GM12878 (cell line): Measurements from ENCODE around the gene RAPGEF1. TPM values are rescaled to one million over a fixed set of nuclear protein-coding genes. Genes with fewer than 3 reads are reported as not detected.

Experiments used
- ATAC-seq: fragments of 200-7000 bp; cut with Tn5 transposase; 3 replicates; pipeline ENCODE4 v1.9.1; 2020; ENCODE audit warnings: mild to moderate bottlenecking, moderate library complexity
- BruUV-seq: library from RNA; stranded (reverse); fragments of 400-500 nt; replicated peaks from 2 replicates; lab custom pipeline; 2021; lab: Mats Ljungman, UMichigan
- CTCF ChIA-PET: fragments of 300-600 bp; sonication (Branson Sonifier 250); formaldehyde crosslinking; extraction: SDS; loops from one replicate; lab custom pipeline; 2021; ENCODE audit warnings: inconsistent platforms; lab: Yijun Ruan, JAX
- POLR2A ChIA-PET: fragments of 350-600 bp; formaldehyde crosslinking; extraction: SDS; loops from one replicate; lab custom pipeline; 2021; ENCODE audit warnings: inconsistent platforms; lab: Charles Lee
- RAD21 ChIA-PET: fragments of 300-600 bp; sonication (Branson Sonifier 250); formaldehyde crosslinking; loops from one replicate; lab custom pipeline; 2023; ENCODE audit warnings: antibody characterized with exemption; ENCODE audit not compliant: unreplicated experiment; lab: Charles Lee
- SMC1A ChIA-PET: fragments of 300-600 bp; sonication (Branson Sonifier 250); formaldehyde crosslinking; loops from one replicate; lab custom pipeline; 2023; ENCODE audit not compliant: unreplicated experiment, uncharacterized antibody; lab: Charles Lee
- DNase-seq: peaks from one replicate; pipeline ENCODE4 v3.0.0-alpha.2; 2011; ENCODE audit warnings: low read depth, low spot score
- FAIRE-seq: peaks from 3 replicates; lab custom pipeline; 2011; peaks lifted over from hg19 to GRCh38; lab: Jason Lieb, UNC
- H2AFZ ChIP-seq: 2 replicates; pipeline ENCODE4 v1.6.0; 2011; ENCODE audit warnings: low read depth, low read length, control low read depth; ENCODE audit not compliant: control insufficient read depth
- H3K27ac ChIP-seq: 2 replicates; pipeline ENCODE4 v1.5.1; 2011; ENCODE audit warnings: control low read depth; ENCODE audit not compliant: control insufficient read depth, insufficient read depth
- H3K27me3 ChIP-seq, 2 experiments: replicated peaks in 1 of 2; 2 replicates each; pipeline versions ENCODE4 v1.6.0 to v1.6.1; 2011; ENCODE audit warnings: low read length in 1 of 2; ENCODE audit not compliant: control insufficient read depth in 2 of 2, insufficient read depth in 2 of 2
- H3K36me3 ChIP-seq, 2 experiments: 2 replicates each; pipeline ENCODE4 v1.5.1; 2011; ENCODE audit warnings: low read length in 1 of 2; ENCODE audit not compliant: control insufficient read depth in 2 of 2, insufficient read depth in 2 of 2
- H3K4me1 ChIP-seq: 2 replicates; pipeline ENCODE4 v1.6.1; 2011; ENCODE audit warnings: mild to moderate bottlenecking, low read length, moderate library complexity, mixed read lengths; ENCODE audit not compliant: control insufficient read depth, insufficient read depth
- H3K4me2 ChIP-seq: 2 replicates; pipeline ENCODE4 v1.6.0; 2011; ENCODE audit warnings: control low read depth; ENCODE audit not compliant: control insufficient read depth, insufficient read depth
- H3K4me3 ChIP-seq: fragments of 200-600 bp; sonication (generic); 2 replicates; pipeline ENCODE4 v1.5.1; 2016
- H3K79me2 ChIP-seq: 2 replicates; pipeline ENCODE4 v1.6.0; 2011; ENCODE audit warnings: low read length; ENCODE audit not compliant: control insufficient read depth, insufficient read depth
- H3K9ac ChIP-seq: 2 replicates; pipeline ENCODE4 v1.8.0; 2011; ENCODE audit warnings: low read length, control low read depth, mixed read lengths; ENCODE audit not compliant: control insufficient read depth, insufficient read depth
- H3K9me3 ChIP-seq: replicated peaks from 3 replicates; pipeline ENCODE4 v1.5.1; 2011; ENCODE audit warnings: mild to moderate bottlenecking, low read length; ENCODE audit not compliant: control insufficient read depth, insufficient read depth
- H4K20me1 ChIP-seq: 2 replicates; pipeline ENCODE4 v1.6.0; 2011; ENCODE audit not compliant: control insufficient read depth, insufficient read depth
- ATF7 ChIP-seq: fragments of 450-650 bp; IDR thresholded peaks from 2 replicates; pipeline ENCODE4 v1.6.1; 2016; ENCODE audit warnings: low read depth, mild to moderate bottlenecking
- BRCA1 ChIP-seq: IDR thresholded peaks from 2 replicates; pipeline ENCODE4 v1.6.1; 2011; ENCODE audit warnings: low read depth, low read length, improper control_type of control experiment
- CBX5 ChIP-seq: sonication (generic); IDR thresholded peaks from 2 replicates; pipeline ENCODE4 v1.6.1; 2016; ENCODE audit warnings: low read depth, moderate library complexity, mild to moderate bottlenecking, inconsistent platforms
- CEBPB ChIP-seq, 2 experiments: fragments of 150-350 bp in 1 of 2; IDR thresholded peaks; 2 replicates each; pipeline ENCODE4 v1.6.1; 2012 to 2014; ENCODE audit warnings: low read depth in 2 of 2, low read length in 2 of 2, borderline replicate concordance in 1 of 2, inconsistent platforms in 1 of 2
- CHD1 ChIP-seq: IDR thresholded peaks from 2 replicates; pipeline ENCODE4 v1.6.1; 2012; ENCODE audit warnings: low read depth, low read length, improper control_type of control experiment
- FOXM1 ChIP-seq: IDR thresholded peaks from 2 replicates; pipeline ENCODE4 v1.6.1; 2012; ENCODE audit warnings: low read depth, mild to moderate bottlenecking, inconsistent platforms, low read length, moderate library complexity
- GATAD2B ChIP-seq: fragments of 450-650 bp; conservative IDR thresholded peaks from 2 replicates; pipeline ENCODE4 v1.6.1; 2017; ENCODE audit warnings: low read depth, mild to moderate bottlenecking, moderate library complexity
- JUND ChIP-seq: IDR thresholded peaks from 2 replicates; pipeline ENCODE4 v1.6.1; 2012; ENCODE audit warnings: low read depth, mild to moderate bottlenecking, low read length, improper control_type of control experiment, moderate library complexity
- NR2F1 ChIP-seq: fragments of 450-650 bp; conservative IDR thresholded peaks from 2 replicates; pipeline ENCODE4 v1.6.1; 2017; ENCODE audit warnings: mild to moderate bottlenecking
- POU2F2 ChIP-seq: IDR thresholded peaks from 3 replicates; pipeline ENCODE4 v1.6.1; 2011; ENCODE audit warnings: low read depth, mild to moderate bottlenecking, low read length, borderline replicate concordance
- SUPT20H ChIP-seq: IDR thresholded peaks from 2 replicates; pipeline ENCODE4 v1.6.1; 2011; ENCODE audit warnings: low read depth, mild to moderate bottlenecking, low read length, moderate library complexity, borderline replicate concordance; ENCODE audit not compliant: control insufficient read depth
- WGBS: methylation state at CpG from one replicate; pipeline ENCODE4 v1.1.6; 2016; ENCODE audit warnings: low lambda C conversion rate; ENCODE audit not compliant: insufficient replicate concordance, insufficient coverage; ENCODE audit errors: missing lambda C conversion rate; 5-methylcytosine and 5-hydroxymethylcytosine counted together
- in situ Hi-C: fragments of 300-500 bp; cut with MboI; formaldehyde crosslinking; loops from 9 replicates; pipeline ENCODE4 v1.14.3; 2018; ENCODE audit warnings: mixed read lengths
- intact Hi-C: fragments of 100-400 bp; cut with micrococcal nuclease; formaldehyde crosslinking; loops from one replicate; pipeline ENCODE4 v1.14.2; 2022; ENCODE audit not compliant: unreplicated experiment
- polyA plus RNA-seq, 11 experiments: library from polyadenylated mRNA; depleted of rRNA in 4 of 11; unstranded in 6 of 11; stranded (reverse) in 5 of 11; fragments of >200 nt; fragmentation: Nextera tagmentation in 4 of 11; fragmentation: Illumina TruSeq in 1 of 11; extraction: Ambion mirVana in 4 of 11; extraction: Trizol in 1 of 11; gene quantifications; 1 replicate in 1 of 11; 2 replicates in 10 of 11; pipeline versions ENCODE4 v1.2.1 to v1.2.3, GENCODE V29; 2011 to 2016; ENCODE audit warnings: inconsistent platforms in 2 of 11, missing spikeins in 2 of 11, low read depth in 1 of 11
- total RNA-seq, 4 experiments: library from RNA; depleted of rRNA in 3 of 4; stranded (reverse); fragments of >200 nt in 3 of 4; fragmentation: Illumina TruSeq in 1 of 4; extraction: Trizol in 1 of 4; gene quantifications; 2 replicates each; pipeline versions ENCODE4 v1.2.1 to v1.2.3, GENCODE V29; 2013 to 2021
- TF ChIP-seq, protein P1 (sequence below): fragments of 450-650 bp; IDR thresholded peaks from 2 replicates; pipeline ENCODE4 v1.6.1; 2014; ENCODE audit warnings: mild to moderate bottlenecking
- TF ChIP-seq, protein P2 (sequence below): fragments of 450-650 bp; IDR thresholded peaks from 2 replicates; pipeline ENCODE4 v1.6.1; 2017; ENCODE audit warnings: antibody characterized with exemption, mild to moderate bottlenecking, moderate library complexity
- TF ChIP-seq, protein P3 (sequence below): fragments of 450-650 bp; IDR thresholded peaks from 2 replicates; pipeline ENCODE4 v1.6.1; 2017; ENCODE audit warnings: mild to moderate bottlenecking, moderate library complexity
- TF ChIP-seq, protein P4 (sequence below): IDR thresholded peaks from 2 replicates; pipeline ENCODE4 v1.6.1; 2012; ENCODE audit warnings: low read depth, low read length, improper control_type of control experiment

RAPGEF1 gene
- total and polyA plus RNA-seq, 10 of the 15 experiments (the other 5 are each of a cell fraction or from before 2014, with no cell fraction given), result 0.42 to 113 (median 45.9) TPM

DNA sequence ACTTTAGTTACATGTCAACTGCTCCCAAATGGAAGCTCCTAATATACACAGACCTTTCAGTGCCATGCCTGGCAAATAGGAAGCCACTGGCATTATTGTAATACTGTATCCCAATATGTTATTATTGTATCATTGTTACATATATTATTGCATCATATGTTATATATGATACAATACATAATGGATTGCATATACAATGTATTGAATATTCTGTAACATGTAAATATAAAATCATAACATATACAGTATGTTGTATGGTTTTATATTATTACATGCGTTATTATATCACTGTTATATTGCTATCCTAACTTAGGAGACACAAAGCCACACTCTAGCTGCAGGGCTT lies 38.5 kb downstream of the RAPGEF1 start:
- no peak overlapping the region for H2AFZ ChIP-seq
- no peak overlapping the region for H3K4me2 ChIP-seq
- peaks cover 6 to 12% of the 10 kb centered on the region in 2 experiments; a peak in 3 of 4 replicates for H3K36me3 ChIP-seq
- WGBS, result 100% methylated on average over 1 of the region's 1 CpG
- FAIRE-seq (no peak), ATAC-seq (no peak), DNase-seq (no peak)
- no TSS peak for BruUV-seq
- ChIA-PET RAD21 (interaction anchor here (0.6 to 1.4 kb wide), 5 partner anchors 9 to 484 kb away, joined by 3 to 4 read pairs (median 3); no protein-coding TSS in a partner anchor), CTCF (interaction anchor here (1.5 kb wide), 1 partner anchor 9 kb away, joined by 4 read pairs; no protein-coding TSS in a partner anchor), POLR2A (interaction anchor here (1.7 to 17.2 kb wide), 2 partner anchors 24 to 30 kb away, joined by 7 to 291 read pairs; partner anchors contain the start of gene RAPGEF1), SMC1A (interaction anchor here (1.5 to 11.5 kb wide), 3 partner anchors 23 to 34 kb away, joined by 4 to 416 read pairs (median 109); no protein-coding TSS in a partner anchor)
- H3K9ac ChIP-seq, result no peak overlapping the region
- H4K20me1 ChIP-seq, result no peaks in the 10 kb centered on the region; the same call in 1 of the 2 replicates
- H3K4me3 ChIP-seq, result no peak overlapping the region
- no peaks in the 10 kb centered on the region for H3K9me3 ChIP-seq
- H3K27me3 ChIP-seq, result no peaks in the 10 kb centered on the region
- in situ Hi-C loops (loop anchor here (25.0 kb wide), 1 partner anchor 1664 kb away; the partner anchor contains the start of gene FNBP1), intact Hi-C loops (loop anchor here (5.0 kb wide), 1 partner anchor 36 kb away; no protein-coding TSS in a partner anchor)
- H3K4me1 ChIP-seq, result peaks cover 43% of the 10 kb centered on the region
- H3K27ac ChIP-seq, result no peak overlapping the region
- H3K79me2 ChIP-seq, result peaks cover 97% of the 10 kb centered on the region
- TF ChIP-seq, protein P1, sequence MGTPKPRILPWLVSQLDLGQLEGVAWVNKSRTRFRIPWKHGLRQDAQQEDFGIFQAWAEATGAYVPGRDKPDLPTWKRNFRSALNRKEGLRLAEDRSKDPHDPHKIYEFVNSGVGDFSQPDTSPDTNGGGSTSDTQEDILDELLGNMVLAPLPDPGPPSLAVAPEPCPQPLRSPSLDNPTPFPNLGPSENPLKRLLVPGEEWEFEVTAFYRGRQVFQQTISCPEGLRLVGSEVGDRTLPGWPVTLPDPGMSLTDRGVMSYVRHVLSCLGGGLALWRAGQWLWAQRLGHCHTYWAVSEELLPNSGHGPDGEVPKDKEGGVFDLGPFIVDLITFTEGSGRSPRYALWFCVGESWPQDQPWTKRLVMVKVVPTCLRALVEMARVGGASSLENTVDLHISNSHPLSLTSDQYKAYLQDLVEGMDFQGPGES, result no peak
- TF ChIP-seq NR2F1 (no peak), BRCA1 (no peak), FOXM1 (no peak), GATAD2B (no peak), CEBPB (IDR thresholded peaks at IDR 0.05; ENCODE audit: borderline replicate concordance in 1 of 2, low read depth in 2 of 2, low read length in 2 of 2) (no peak), ATF7 (no peak), CBX5 (no peak), SUPT20H (no peak), POU2F2 (no peak), JUND (no peak), CHD1 (no peak)
- TF ChIP-seq, protein P2, sequence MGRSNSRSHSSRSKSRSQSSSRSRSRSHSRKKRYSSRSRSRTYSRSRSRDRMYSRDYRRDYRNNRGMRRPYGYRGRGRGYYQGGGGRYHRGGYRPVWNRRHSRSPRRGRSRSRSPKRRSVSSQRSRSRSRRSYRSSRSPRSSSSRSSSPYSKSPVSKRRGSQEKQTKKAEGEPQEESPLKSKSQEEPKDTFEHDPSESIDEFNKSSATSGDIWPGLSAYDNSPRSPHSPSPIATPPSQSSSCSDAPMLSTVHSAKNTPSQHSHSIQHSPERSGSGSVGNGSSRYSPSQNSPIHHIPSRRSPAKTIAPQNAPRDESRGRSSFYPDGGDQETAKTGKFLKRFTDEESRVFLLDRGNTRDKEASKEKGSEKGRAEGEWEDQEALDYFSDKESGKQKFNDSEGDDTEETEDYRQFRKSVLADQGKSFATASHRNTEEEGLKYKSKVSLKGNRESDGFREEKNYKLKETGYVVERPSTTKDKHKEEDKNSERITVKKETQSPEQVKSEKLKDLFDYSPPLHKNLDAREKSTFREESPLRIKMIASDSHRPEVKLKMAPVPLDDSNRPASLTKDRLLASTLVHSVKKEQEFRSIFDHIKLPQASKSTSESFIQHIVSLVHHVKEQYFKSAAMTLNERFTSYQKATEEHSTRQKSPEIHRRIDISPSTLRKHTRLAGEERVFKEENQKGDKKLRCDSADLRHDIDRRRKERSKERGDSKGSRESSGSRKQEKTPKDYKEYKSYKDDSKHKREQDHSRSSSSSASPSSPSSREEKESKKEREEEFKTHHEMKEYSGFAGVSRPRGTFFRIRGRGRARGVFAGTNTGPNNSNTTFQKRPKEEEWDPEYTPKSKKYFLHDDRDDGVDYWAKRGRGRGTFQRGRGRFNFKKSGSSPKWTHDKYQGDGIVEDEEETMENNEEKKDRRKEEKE, result no peak
- TF ChIP-seq, protein P3, sequence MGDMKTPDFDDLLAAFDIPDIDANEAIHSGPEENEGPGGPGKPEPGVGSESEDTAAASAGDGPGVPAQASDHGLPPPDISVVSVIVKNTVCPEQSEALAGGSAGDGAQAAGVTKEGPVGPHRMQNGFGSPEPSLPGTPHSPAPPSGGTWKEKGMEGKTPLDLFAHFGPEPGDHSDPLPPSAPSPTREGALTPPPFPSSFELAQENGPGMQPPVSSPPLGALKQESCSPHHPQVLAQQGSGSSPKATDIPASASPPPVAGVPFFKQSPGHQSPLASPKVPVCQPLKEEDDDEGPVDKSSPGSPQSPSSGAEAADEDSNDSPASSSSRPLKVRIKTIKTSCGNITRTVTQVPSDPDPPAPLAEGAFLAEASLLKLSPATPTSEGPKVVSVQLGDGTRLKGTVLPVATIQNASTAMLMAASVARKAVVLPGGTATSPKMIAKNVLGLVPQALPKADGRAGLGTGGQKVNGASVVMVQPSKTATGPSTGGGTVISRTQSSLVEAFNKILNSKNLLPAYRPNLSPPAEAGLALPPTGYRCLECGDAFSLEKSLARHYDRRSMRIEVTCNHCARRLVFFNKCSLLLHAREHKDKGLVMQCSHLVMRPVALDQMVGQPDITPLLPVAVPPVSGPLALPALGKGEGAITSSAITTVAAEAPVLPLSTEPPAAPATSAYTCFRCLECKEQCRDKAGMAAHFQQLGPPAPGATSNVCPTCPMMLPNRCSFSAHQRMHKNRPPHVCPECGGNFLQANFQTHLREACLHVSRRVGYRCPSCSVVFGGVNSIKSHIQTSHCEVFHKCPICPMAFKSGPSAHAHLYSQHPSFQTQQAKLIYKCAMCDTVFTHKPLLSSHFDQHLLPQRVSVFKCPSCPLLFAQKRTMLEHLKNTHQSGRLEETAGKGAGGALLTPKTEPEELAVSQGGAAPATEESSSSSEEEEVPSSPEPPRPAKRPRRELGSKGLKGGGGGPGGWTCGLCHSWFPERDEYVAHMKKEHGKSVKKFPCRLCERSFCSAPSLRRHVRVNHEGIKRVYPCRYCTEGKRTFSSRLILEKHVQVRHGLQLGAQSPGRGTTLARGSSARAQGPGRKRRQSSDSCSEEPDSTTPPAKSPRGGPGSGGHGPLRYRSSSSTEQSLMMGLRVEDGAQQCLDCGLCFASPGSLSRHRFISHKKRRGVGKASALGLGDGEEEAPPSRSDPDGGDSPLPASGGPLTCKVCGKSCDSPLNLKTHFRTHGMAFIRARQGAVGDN, result no peak
- TF ChIP-seq, protein P4, sequence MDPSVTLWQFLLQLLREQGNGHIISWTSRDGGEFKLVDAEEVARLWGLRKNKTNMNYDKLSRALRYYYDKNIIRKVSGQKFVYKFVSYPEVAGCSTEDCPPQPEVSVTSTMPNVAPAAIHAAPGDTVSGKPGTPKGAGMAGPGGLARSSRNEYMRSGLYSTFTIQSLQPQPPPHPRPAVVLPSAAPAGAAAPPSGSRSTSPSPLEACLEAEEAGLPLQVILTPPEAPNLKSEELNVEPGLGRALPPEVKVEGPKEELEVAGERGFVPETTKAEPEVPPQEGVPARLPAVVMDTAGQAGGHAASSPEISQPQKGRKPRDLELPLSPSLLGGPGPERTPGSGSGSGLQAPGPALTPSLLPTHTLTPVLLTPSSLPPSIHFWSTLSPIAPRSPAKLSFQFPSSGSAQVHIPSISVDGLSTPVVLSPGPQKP, result no peak
